ENCODE measurements around the gene CALN1. TPM values are rescaled to one million over a fixed set of nuclear protein-coding genes. Genes with fewer than 3 reads are reported as not detected.

CALN1 gene
- total RNA-seq, 1 donor from 2014 or later, result not detected

DNA sequence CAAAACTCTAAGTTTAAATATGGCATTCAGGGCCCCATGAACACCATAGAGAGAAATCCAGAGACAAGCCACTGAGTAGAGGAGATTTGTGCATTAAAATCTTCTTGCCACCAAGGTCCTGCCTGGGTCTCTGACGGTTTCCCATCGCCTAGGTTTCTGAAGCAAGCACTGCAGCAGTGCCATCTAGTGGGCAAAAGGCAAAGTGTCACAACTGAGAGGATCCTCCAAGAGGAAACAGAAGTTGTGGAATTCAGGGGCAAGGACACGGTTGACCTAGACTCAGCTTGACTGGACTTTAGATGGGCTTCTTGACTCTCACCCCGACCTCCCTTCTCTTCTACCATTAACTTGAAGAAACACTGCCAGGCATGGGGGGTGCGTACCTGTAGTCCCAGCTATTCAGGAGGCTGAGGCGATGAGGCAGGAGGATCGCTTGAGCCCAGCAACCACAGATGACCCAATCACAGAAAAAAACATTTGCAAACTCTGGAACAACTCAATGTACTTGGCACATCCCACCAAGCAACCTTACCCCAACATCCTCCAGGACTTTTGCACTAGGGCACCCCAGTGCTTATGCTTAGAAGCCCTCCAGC, 676.1 kb downstream of the CALN1 start:
- H3K27me3 Mint-ChIP-seq (ENCODE audit: low read depth, unreplicated experiment), result no peaks in the 10 kb centered on the region

DNA sequence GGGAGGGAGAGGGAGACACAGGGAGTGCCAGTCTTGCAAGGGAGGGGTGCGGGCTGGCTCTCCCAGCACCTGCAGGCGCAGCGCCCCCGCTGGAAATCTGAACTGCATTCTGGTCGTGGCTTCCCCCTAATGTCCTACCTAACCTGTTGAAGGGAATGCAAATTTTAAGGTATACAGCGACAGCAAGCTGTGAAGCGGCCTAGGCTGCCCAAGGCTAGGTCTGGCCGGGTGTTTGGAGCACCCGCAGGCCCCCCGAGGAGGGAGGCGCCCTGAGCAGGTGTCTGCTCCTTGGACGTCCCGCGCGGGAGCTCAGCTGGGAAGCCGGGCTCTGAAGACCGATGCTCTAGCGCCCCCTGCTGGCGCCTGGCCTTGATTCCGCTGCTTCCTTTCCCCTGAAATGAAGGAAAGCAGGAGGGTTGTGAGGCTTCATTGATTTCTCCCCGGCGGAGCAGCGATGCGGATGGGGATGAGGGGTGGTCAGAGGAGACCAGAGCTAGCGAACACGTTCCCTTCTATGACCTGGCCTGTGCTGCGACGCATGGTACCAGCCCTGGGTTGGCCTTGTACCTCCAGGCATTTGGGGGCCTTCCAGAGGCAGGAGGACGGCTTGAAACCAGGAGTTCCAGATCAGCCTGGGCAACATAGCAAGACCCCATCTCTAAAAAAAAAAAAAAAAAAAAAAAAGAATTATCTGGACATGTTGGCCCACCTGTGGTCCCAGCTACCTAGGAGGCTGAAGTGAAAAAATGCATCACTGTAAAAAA, 678.8 kb downstream of the CALN1 start:
- H3K4me2 ChIP-seq (ENCODE audit: low read length), result peak overlapping the region; percentile 71
- H3K9me3 ChIP-seq (ENCODE audit: insufficient read depth, low read depth, low read length), result no peaks in the 10 kb centered on the region
- FAIRE-seq (no peak), DNase-seq (ENCODE audit: low read depth) (peak; percentile 29)
- TF ChIP-seq CTCF (IDR thresholded peaks at IDR 0.05; ENCODE audit: insufficient read depth, low read depth, low read length), result peak; percentile 77
- no peak for TF ChIP-seq EZH2 (IDR thresholded peaks at IDR 0.05; ENCODE audit: insufficient read depth, low read length)
- no peaks in the 10 kb centered on the region for H3K4me1 ChIP-seq (ENCODE audit: insufficient read depth, low read length)
- H3K36me3 ChIP-seq (ENCODE audit: insufficient read depth, low read length), result no peaks in the 10 kb centered on the region
- H4K20me1 ChIP-seq (ENCODE audit: insufficient read depth, low read length), result no peaks in the 10 kb centered on the region
- no peak overlapping the region for H3K9ac ChIP-seq (ENCODE audit: low read length)
- Mint-ChIP-seq H3K9me3 (ENCODE audit: unreplicated experiment) (no peaks in the 10 kb centered on the region), H3K4me1 (ENCODE audit: low read depth, unreplicated experiment) (no peaks in the 10 kb centered on the region), H3K27me3 (ENCODE audit: low read depth, unreplicated experiment) (no peaks in the 10 kb centered on the region), H3K4me3 (ENCODE audit: unreplicated experiment) (no peak overlapping the region), H3K36me3 (ENCODE audit: low read depth, unreplicated experiment) (no peaks in the 10 kb centered on the region), H3K27ac (ENCODE audit: unreplicated experiment) (no peak overlapping the region)
- H3K79me2 ChIP-seq (ENCODE audit: insufficient read depth, low read length), result no peaks in the 10 kb centered on the region
- peak overlapping the region; percentile 69 for H2AFZ ChIP-seq (ENCODE audit: low read depth, low read length)
- no peaks in the 10 kb centered on the region for H3K27me3 ChIP-seq (ENCODE audit: insufficient read depth, low read length)
- no peak overlapping the region for H3K4me3 ChIP-seq (ENCODE audit: insufficient read depth, low read depth, low read length)
- no peak overlapping the region for H3K27ac ChIP-seq (ENCODE audit: low read depth, low read length)

More for the DNA sequence above, 676.1 kb downstream of the CALN1 start:
- no peak overlapping the region for H2AFZ ChIP-seq (ENCODE audit: low read depth, low read length)
- H3K9ac ChIP-seq (ENCODE audit: low read length), result no peak overlapping the region
- TF ChIP-seq EZH2 (IDR thresholded peaks at IDR 0.05; ENCODE audit: insufficient read depth, low read length) (no peak), CTCF (IDR thresholded peaks at IDR 0.05; ENCODE audit: insufficient read depth, low read depth, low read length) (peak; percentile 90)
- no peaks in the 10 kb centered on the region for H4K20me1 ChIP-seq (ENCODE audit: insufficient read depth, low read length)
- DNase-seq (ENCODE audit: low read depth) (peak; percentile 22), FAIRE-seq (no peak)
- no peaks in the 10 kb centered on the region for H3K36me3 ChIP-seq (ENCODE audit: insufficient read depth, low read length)
- no peak overlapping the region for H3K4me2 ChIP-seq (ENCODE audit: low read length)
- H3K79me2 ChIP-seq (ENCODE audit: insufficient read depth, low read length), result no peaks in the 10 kb centered on the region
- no peaks in the 10 kb centered on the region for H3K4me1 Mint-ChIP-seq (ENCODE audit: low read depth, unreplicated experiment)
- no peak overlapping the region for H3K27ac Mint-ChIP-seq (ENCODE audit: unreplicated experiment)
- H3K9me3 ChIP-seq (ENCODE audit: insufficient read depth, low read depth, low read length), result no peaks in the 10 kb centered on the region
- no peak overlapping the region for H3K27ac ChIP-seq (ENCODE audit: low read depth, low read length)
- H3K36me3 Mint-ChIP-seq (ENCODE audit: low read depth, unreplicated experiment), result no peaks in the 10 kb centered on the region
- H3K4me1 ChIP-seq (ENCODE audit: insufficient read depth, low read length), result no peaks in the 10 kb centered on the region
- peaks cover 2% of the 10 kb centered on the region for H3K27me3 ChIP-seq (ENCODE audit: insufficient read depth, low read length)
- H3K4me3 Mint-ChIP-seq (ENCODE audit: unreplicated experiment), result no peak overlapping the region
- no peaks in the 10 kb centered on the region for H3K9me3 Mint-ChIP-seq (ENCODE audit: unreplicated experiment)
- H3K4me3 ChIP-seq (ENCODE audit: insufficient read depth, low read depth, low read length), result no peak overlapping the region

GRCh38 chr7:71731740-71732139, 680.4 kb downstream of the CALN1 start:
- Histone ChIP-seq H3K9me3 (ENCODE audit: insufficient read depth, low read depth, low read length) (no peaks in the 10 kb centered on the region), H3K27ac (ENCODE audit: low read depth, low read length) (no peak overlapping the region), H3K36me3 (ENCODE audit: insufficient read depth, low read length) (no peaks in the 10 kb centered on the region), H4K20me1 (ENCODE audit: insufficient read depth, low read length) (no peaks in the 10 kb centered on the region), H3K79me2 (ENCODE audit: insufficient read depth, low read length) (no peaks in the 10 kb centered on the region), H3K27me3 (ENCODE audit: insufficient read depth, low read length) (no peaks in the 10 kb centered on the region), H3K4me3 (ENCODE audit: insufficient read depth, low read depth, low read length) (no peak overlapping the region), H3K4me2 (ENCODE audit: low read length) (no peak overlapping the region), H3K9ac (ENCODE audit: low read length) (no peak overlapping the region), H3K4me1 (ENCODE audit: insufficient read depth, low read length) (no peaks in the 10 kb centered on the region), H2AFZ (ENCODE audit: low read depth, low read length) (no peak overlapping the region)
- Mint-ChIP-seq H3K9me3 (ENCODE audit: unreplicated experiment) (no peaks in the 10 kb centered on the region), H3K27ac (ENCODE audit: unreplicated experiment) (no peak overlapping the region), H3K27me3 (ENCODE audit: low read depth, unreplicated experiment) (no peaks in the 10 kb centered on the region), H3K4me1 (ENCODE audit: low read depth, unreplicated experiment) (no peaks in the 10 kb centered on the region), H3K36me3 (ENCODE audit: low read depth, unreplicated experiment) (no peaks in the 10 kb centered on the region), H3K4me3 (ENCODE audit: unreplicated experiment) (no peak overlapping the region)
- FAIRE-seq, result no peak
- DNase-seq (ENCODE audit: low read depth), result no peak
- TF ChIP-seq EZH2 (IDR thresholded peaks at IDR 0.05; ENCODE audit: insufficient read depth, low read length) (no peak), CTCF (IDR thresholded peaks at IDR 0.05; ENCODE audit: insufficient read depth, low read depth, low read length) (no peak)

Data from astrocyte (in vitro differentiated cells and primary cell).